COR-L47 (cell line): ENCODE measurements around the gene NKD1.

Experiments
- DNase-seq: peaks from one replicate; lab custom pipeline; 2025; lab: John Stamatoyannopoulos, UW

NKD1 gene

DNA sequence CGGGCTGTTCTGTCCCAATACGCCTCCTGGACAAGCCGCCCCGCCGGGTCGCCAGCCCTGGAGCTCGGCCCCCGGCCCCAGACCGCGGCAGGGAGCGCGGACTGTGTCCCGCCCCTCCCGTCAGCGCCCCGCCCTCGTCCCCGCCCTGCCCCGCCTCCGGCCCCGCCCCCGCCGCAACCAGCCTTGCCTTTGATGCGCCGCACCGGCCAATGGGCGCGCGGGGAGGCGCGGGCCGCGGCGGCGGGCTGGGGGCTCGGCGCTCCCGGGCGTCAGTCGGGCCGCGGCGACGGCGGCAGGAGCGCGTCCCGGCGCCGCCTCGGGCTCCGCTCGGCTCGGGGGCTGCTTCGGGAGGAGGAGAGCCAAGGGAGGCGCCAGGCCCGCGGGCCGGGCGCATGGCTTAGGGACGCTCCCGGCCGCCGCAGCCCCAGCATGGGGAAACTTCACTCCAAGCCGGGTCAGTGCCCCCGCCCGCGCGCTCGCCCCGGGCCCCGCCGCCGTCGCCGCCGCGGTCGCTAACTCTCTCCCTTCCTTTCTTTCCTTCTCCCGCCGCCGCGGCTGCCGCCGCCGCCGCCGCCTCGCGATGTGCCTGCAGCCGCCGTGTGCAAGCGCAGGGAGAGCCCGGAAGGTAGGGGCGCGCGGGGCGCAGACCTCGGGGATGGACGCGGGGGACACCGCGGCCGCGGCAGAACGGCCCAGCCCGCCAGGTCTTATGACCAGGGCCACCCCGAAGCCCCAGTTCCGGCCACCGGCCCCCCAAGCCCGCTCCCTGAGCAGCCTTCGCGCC, at the start of gene NKD1:
Gene NKD1 (plus strand): TSS at position 272 of the 784 bp plus-strand sequence. CDS start 158 bp downstream, at position 430.
- DNase-seq, result peak; percentile 22

DNA sequence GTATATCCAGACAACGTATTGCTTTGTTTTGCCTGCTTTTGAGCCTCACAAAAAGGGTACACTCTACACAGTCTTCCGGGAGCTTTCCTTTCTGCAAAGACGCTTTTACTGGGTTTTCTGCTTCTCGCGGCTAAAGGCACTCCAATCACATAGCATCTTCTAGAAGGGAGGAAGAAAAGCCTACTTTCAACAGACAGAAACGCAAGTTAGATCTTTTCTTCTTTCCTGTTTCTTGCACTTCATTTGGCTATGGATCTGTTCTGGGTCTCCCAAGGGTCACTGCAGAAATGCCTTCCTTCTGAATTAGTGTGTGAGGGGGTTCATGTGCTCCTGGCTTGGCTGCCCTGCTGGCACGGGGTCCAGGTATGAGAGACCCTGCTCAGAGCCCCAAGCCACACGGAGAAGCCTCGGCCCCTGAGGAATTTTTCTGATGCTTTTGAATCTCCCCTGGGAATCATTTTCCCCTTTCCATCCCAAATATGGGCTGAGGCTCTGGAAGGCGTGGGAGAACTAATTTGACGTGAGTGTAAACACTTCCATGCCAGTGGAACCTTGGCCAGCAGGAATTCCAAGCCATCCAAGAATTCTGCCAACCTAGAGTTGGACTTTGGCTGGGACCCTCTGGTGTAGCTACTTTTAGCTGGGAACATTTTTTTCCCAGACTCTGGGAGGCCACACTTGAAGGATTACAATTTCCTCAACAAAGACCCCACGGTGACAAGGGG, 49.6 kb upstream of the NKD1 start:
- DNase-seq, result no peak

- no peak for DNase-seq
These were observed 48.9 kb upstream of the NKD1 start for GRCh38 chr16:50499254-50499653.

DNA sequence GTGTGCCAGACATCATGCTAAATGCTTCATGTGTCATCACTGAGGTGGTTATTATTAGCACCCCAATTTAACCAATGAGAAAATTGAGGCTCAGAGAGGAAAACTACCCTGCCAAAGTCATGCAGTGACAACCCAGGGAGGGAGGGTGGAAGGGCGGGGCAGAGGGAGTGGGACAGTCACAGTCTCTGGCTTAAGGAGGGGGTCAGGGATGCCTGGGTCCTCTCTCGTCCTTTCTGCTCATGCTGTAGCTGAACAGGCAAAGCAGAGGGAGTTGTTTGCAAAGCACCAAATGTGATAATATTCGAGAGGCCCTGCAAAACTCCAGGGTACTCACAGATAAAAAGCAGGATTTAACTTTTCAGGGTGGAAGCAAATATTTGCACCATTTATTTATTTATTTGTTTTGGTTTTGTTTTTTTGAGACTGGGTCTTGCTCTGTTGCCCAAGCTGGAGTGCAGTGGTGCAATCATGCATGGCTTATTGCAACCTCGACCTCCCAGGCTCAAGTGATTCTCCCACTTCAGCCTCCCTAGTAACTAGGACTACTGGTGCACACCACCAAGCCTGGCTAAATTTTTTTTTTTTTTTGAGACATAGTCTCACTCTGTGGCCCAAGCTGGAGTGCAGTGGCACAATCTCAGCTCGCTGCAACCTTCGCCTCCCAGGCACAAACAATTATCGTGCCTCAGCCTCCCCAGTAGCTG, 47.9 kb upstream of the NKD1 start:
- no peak for DNase-seq

DNA sequence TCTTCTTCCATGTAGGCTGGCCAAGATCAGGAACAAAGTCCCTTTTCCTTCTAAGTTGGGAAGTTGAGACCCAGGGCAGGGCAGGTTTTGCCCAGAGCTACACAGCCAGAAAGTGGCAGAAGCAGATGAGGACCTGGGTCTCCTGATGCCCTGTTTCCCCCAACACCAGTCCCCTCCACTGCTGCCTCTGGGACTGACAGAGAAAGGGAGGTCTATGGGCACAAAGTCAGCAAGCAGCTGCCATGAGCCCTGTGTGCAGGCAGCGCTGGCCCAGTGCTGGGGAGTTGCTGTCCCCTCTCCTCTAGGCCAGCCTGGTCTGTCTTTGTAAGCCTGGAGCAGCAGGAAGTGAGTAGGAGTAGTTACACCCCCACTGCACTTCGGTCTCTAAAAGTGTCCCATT, 46.9 kb upstream of the NKD1 start:
- no peak for DNase-seq

- DNase-seq, result no peak
These were observed 46.1 kb upstream of the NKD1 start for GRCh38 chr16:50501986-50502615.

DNA sequence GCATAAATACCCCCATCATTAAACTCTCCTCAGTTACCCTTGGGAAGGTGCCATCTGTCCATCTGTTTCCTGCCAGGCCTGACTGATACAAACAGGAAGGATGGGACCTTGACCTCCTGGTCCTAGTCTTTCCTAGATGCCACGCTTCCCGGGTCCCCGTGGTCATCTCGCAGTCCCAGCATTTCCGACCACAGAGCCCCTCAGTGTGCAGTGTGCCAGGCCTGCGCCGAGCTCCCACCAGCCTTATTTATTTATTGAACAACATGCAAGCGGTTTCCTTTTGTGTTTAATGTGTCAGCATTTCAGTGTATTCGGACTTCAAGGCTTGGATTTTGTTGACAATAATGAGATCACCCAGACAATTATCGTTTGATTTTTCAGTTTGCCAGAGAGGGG, 45.6 kb upstream of the NKD1 start:
- no peak for DNase-seq

- peak; percentile 37 for DNase-seq
These were observed 44.2 kb upstream of the NKD1 start for GRCh38 chr16:50503868-50504531.

DNA sequence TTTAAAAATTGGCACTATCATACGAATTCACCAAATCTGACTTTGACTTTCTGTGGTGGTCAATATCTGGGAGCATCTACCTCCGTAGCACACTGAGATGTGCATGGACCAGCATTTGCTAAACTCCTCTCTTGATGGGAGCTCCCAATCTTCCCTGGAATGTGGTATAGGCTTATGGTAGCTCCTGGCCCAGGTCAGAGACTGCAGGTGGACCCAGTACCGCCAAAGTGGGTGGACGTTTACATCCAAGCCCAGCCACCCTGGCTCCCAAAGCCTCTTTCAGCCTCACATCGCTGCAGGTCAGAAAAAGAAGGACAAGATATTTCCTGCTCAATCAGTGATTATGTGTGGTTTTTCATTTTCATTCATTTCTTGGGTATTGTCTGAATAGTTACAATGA, 43.1 kb upstream of the NKD1 start:
- no peak for DNase-seq

- no peak for DNase-seq
These were observed 42.3 kb upstream of the NKD1 start for GRCh38 chr16:50505714-50506542.

DNA sequence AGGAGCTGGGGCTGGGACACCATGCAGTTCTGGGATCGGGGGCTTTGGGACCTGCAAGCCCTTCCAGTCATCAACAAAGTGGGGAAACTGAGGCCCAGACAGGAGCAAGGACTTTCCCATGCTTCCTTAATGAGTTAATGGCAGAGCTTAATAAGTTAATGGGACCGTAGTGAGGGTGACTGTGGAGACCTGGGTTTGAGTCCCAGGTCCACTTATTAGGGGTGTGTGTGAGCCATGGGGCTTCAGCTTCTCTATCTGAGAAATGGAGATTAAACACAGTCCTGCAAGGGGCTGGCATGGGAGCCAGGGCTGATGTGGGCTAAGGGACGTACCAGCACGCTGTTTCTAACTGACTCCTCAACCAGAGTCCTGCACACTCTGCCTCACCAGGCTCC, 41.7 kb upstream of the NKD1 start:
- DNase-seq, result no peak

- no peak for DNase-seq
These were observed 40.8 kb upstream of the NKD1 start for GRCh38 chr16:50507397-50507796.

DNA sequence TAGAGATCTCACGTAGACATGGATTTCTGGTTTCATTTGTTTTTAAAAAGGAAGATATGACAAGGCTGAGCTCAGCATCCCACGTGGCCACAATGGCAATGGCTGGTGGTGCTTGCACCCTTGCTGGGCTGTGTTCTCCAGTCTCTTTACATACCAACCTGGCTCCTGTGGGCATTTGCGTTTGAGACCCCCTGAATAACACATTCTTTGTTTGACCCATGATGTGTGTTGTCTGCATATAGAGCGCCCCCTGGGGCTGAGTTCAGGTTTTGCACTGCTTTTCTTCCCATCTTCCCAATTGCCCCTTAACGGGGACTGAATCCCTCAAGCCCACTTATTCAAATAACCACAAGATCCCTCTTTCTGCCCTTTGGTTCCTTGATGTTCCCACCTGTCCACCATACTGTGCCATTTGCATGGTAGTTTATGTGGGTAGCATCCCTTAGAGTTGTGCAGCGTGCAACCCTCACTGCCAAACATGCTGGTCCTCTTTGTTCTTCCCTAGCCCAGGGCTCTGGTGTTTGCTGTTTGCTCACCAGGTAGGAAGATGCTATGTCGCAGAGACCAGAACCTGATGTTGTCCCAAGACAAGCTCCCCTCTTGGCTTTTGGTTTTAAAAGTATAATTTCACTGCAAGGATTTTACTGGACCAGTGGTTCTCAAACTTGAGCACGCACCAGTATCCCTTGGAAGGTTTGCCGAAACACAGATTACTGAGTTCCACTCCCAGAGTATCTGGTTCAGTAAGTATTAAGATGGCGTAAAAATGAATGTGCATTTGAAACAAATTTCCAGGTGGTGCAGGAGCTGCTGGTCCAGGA, 38.5 kb upstream of the NKD1 start:
- no peak for DNase-seq

DNA sequence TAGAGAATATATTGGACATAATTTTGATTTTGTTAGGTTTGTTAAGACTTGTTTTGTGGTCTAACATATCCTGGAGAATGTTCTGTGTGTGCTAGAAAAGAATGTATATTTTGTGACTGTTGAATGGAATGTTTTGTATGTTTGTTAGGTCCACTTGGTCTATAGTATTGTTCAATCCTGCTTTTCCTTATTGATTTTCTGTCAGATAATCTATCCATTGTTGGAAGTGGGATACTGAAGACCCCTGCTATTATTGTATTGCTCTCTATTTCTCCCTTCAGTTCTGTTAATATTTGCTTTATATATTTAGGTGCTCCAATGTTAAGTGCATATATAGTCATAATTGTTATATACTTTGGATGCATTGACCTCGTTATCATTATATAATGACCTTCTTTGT, 33.0 kb upstream of the NKD1 start:
- no peak for DNase-seq

- DNase-seq, result no peak
These were observed 31.8 kb upstream of the NKD1 start for GRCh38 chr16:50516401-50516800.

- DNase-seq, result no peak
These were observed 31.3 kb upstream of the NKD1 start for GRCh38 chr16:50516890-50517289.

GRCh38 chr16:50517450-50518252, 30.5 kb upstream of the NKD1 start:
- no peak for DNase-seq

GRCh38 chr16:50519001-50519400, 29.2 kb upstream of the NKD1 start:
- DNase-seq, result no peak

DNA sequence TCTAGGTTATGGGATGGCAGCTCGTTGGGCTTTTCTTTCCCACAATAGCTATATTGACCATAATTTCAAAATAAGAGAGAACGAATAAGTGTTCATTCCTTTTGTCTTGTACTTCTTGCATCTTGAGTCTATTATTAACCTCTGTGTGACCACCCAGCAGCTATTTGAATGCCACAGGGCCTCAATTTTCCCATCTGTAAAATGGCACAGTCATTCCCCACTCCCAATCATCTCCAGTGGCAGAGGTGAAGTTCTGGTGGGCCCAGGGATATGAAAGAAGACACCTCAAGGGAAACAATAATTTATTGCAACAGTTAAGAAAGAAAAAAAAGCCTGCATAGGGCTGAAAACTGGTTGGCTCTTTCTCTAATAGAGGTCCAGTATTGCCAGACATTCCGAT, 28.6 kb upstream of the NKD1 start:
- DNase-seq, result no peak
